HL-60 (cell line): ENCODE results near the gene CPN1.

ENCODE experiments used
- GABPA ChIP-seq: IDR thresholded peaks from 2 replicates; pipeline ENCODE4 v1.6.1; 2012; ENCODE audit warnings: low read depth
- POLR2AphosphoS5 ChIP-seq: IDR thresholded peaks from 2 replicates; pipeline ENCODE4 v1.6.1; 2012; ENCODE audit warnings: low read depth
- SPI1 ChIP-seq: IDR thresholded peaks from 2 replicates; pipeline ENCODE4 v1.6.1; 2012; ENCODE audit warnings: low read depth, mild to moderate bottlenecking, borderline replicate concordance
- TF ChIP-seq, protein P1 (sequence below): IDR thresholded peaks from one replicate; pipeline ENCODE4 v1.5.1; 2011; ENCODE audit warnings: low read length, control low read depth, inconsistent platforms; ENCODE audit not compliant: insufficient read depth
- TF ChIP-seq, protein P2 (sequence below): IDR thresholded peaks from 2 replicates; pipeline ENCODE4 v1.6.1; 2012; ENCODE audit warnings: low read depth; ENCODE audit not compliant: insufficient replicate concordance

DNA sequence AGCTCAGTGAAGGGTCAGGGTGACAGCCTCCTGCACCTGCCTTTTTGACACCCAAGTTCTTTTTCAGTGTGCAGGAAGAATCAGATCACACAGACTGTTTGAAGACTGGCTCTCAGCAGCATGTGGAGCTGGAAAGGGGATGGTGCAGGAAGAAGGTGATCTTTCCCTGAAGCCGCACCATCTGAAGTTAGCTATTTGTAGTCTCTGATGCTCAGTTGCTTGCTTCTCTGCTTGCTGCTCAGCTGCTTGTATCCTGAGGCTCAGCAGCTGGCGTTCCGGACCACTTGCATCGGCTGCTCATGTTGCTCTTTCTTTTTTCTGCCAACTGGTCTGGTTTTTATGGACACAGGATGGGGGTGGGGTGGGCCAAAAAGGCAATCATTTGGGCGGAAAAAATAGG, 56.1 kb downstream of the CPN1 start:
- TF ChIP-seq, protein P1, sequence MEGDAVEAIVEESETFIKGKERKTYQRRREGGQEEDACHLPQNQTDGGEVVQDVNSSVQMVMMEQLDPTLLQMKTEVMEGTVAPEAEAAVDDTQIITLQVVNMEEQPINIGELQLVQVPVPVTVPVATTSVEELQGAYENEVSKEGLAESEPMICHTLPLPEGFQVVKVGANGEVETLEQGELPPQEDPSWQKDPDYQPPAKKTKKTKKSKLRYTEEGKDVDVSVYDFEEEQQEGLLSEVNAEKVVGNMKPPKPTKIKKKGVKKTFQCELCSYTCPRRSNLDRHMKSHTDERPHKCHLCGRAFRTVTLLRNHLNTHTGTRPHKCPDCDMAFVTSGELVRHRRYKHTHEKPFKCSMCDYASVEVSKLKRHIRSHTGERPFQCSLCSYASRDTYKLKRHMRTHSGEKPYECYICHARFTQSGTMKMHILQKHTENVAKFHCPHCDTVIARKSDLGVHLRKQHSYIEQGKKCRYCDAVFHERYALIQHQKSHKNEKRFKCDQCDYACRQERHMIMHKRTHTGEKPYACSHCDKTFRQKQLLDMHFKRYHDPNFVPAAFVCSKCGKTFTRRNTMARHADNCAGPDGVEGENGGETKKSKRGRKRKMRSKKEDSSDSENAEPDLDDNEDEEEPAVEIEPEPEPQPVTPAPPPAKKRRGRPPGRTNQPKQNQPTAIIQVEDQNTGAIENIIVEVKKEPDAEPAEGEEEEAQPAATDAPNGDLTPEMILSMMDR, result no peak
- TF ChIP-seq, protein P2, sequence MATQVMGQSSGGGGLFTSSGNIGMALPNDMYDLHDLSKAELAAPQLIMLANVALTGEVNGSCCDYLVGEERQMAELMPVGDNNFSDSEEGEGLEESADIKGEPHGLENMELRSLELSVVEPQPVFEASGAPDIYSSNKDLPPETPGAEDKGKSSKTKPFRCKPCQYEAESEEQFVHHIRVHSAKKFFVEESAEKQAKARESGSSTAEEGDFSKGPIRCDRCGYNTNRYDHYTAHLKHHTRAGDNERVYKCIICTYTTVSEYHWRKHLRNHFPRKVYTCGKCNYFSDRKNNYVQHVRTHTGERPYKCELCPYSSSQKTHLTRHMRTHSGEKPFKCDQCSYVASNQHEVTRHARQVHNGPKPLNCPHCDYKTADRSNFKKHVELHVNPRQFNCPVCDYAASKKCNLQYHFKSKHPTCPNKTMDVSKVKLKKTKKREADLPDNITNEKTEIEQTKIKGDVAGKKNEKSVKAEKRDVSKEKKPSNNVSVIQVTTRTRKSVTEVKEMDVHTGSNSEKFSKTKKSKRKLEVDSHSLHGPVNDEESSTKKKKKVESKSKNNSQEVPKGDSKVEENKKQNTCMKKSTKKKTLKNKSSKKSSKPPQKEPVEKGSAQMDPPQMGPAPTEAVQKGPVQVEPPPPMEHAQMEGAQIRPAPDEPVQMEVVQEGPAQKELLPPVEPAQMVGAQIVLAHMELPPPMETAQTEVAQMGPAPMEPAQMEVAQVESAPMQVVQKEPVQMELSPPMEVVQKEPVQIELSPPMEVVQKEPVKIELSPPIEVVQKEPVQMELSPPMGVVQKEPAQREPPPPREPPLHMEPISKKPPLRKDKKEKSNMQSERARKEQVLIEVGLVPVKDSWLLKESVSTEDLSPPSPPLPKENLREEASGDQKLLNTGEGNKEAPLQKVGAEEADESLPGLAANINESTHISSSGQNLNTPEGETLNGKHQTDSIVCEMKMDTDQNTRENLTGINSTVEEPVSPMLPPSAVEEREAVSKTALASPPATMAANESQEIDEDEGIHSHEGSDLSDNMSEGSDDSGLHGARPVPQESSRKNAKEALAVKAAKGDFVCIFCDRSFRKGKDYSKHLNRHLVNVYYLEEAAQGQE, result no peak
- TF ChIP-seq GABPA (no peak), POLR2AphosphoS5 (no peak), SPI1 (no peak)
